K562 (cell line): ENCODE data around the gene HMCN2. TPM values are rescaled to one million over a fixed set of nuclear protein-coding genes. Genes with fewer than 3 reads are reported as not detected.
A peak's percentile ranks its signal among the peaks of the same experiment; 100 is the strongest.

Source experiments
- CEBPB ChIP-seq: fragments of 450-650 bp; IDR thresholded peaks from 2 replicates; pipeline ENCODE4 v1.6.1; 2016; ENCODE audit warnings: missing genetic modification characterization, missing compliant biosample characterization
- CEBPG ChIP-seq, 3 experiments: fragments of 200-800 bp in 1 of 3; sonication (Bioruptor generic) in 1 of 3; sonication (generic) in 1 of 3; formaldehyde crosslinking in 1 of 3; IDR thresholded peaks in 2 of 3; conservative IDR thresholded peaks in 1 of 3; 2 replicates each; pipeline versions ENCODE4 v1.6.1 to v1.8.0; 2016 to 2022; ENCODE audit warnings: missing compliant biosample characterization in 2 of 3, missing genetic modification characterization in 2 of 3, mild to moderate bottlenecking in 1 of 3, missing genetic modification reagents in 1 of 3
- CXXC5 ChIP-seq: fragments of 250-450 bp; sonication (Bioruptor Pico); IDR thresholded peaks from 2 replicates; pipeline ENCODE4 v1.8.0; 2022; ENCODE audit warnings: inconsistent platforms, mild to moderate bottlenecking, moderate library complexity
- HDGF ChIP-seq: fragments of 450-650 bp; IDR thresholded peaks from 2 replicates; pipeline ENCODE4 v1.6.1; 2016
- JUND ChIP-seq, 2 experiments: IDR thresholded peaks; 2 replicates in 1 of 2; 3 replicates in 1 of 2; pipeline ENCODE4 v1.6.1; 2011; ENCODE audit warnings: borderline replicate concordance in 2 of 2, low read depth in 2 of 2, low read length in 2 of 2, improper control_type of control experiment in 1 of 2, missing biosample characterization in 1 of 2, missing genetic modification characterization in 1 of 2, missing genetic modification reagents in 1 of 2
- MLX ChIP-seq, 2 experiments: fragments of 450-650 bp in 1 of 2; sonication (generic) in 1 of 2; formaldehyde crosslinking; conservative IDR thresholded peaks; 2 replicates each; pipeline versions ENCODE4 v1.4.0 to v1.8.1; 2020 to 2022; ENCODE audit warnings: mild to moderate bottlenecking in 1 of 2, missing genetic modification reagents in 1 of 2
- NR4A1 ChIP-seq, 2 experiments: fragments of 250-450 bp in 1 of 2; fragments of 450-650 bp in 1 of 2; sonication (Bioruptor Pico) in 1 of 2; IDR thresholded peaks; 2 replicates each; pipeline versions ENCODE4 v1.4.0 to v1.6.1; 2016 to 2020; ENCODE audit warnings: mild to moderate bottlenecking in 2 of 2, missing compliant biosample characterization in 1 of 2, missing genetic modification characterization in 1 of 2, moderate library complexity in 1 of 2
- NRF1 ChIP-seq, 2 experiments: fragments of 450-650 bp; IDR thresholded peaks in 1 of 2; conservative IDR thresholded peaks in 1 of 2; 2 replicates each; pipeline ENCODE4 v1.6.1; 2014; ENCODE audit warnings: mild to moderate bottlenecking in 2 of 2
- POLR2G ChIP-seq: fragments of 200-400 bp; formaldehyde crosslinking; IDR thresholded peaks from 2 replicates; pipeline ENCODE4 v1.6.1; 2017; ENCODE audit warnings: low read depth, mild to moderate bottlenecking, antibody characterized with exemption, low read length, moderate library complexity
- PRMT5 ChIP-seq: sonication (generic); formaldehyde crosslinking; IDR thresholded peaks from 2 replicates; pipeline ENCODE4 v1.5.0; 2020; ENCODE audit warnings: missing genetic modification reagents
- UBTF ChIP-seq, 2 experiments: IDR thresholded peaks; 2 replicates each; pipeline ENCODE4 v1.6.1; 2012; ENCODE audit warnings: improper control_type of control experiment in 2 of 2, low read depth in 2 of 2, low read length in 2 of 2, borderline replicate concordance in 1 of 2
- ZBTB12 ChIP-seq: fragments of 250-450 bp; sonication (Bioruptor Pico); IDR thresholded peaks from 2 replicates; pipeline ENCODE4 v1.4.0; 2020
- ZNF24 ChIP-seq: fragments of 450-650 bp; IDR thresholded peaks from 2 replicates; pipeline ENCODE4 v1.6.1; 2016
- polyA plus RNA-seq, 8 experiments: library from polyadenylated mRNA; depleted of rRNA in 4 of 8; stranded (reverse) in 5 of 8; unstranded in 3 of 8; fragments of >200 nt; fragmentation: Nextera tagmentation in 2 of 8; fragmentation: Illumina TruSeq in 1 of 8; extraction: Ambion mirVana in 2 of 8; extraction: Trizol in 1 of 8; gene quantifications; 2 replicates each; pipeline versions ENCODE4 v1.2.1 to v1.2.3, GENCODE V29; 2011 to 2014; ENCODE audit warnings: inconsistent platforms in 1 of 8, missing spikeins in 1 of 8
- total RNA-seq, 7 experiments: library from RNA; depleted of rRNA in 6 of 7; stranded (reverse); fragments of >200 nt in 6 of 7; fragmentation: Illumina TruSeq in 2 of 7; extraction: Trizol in 2 of 7; gene quantifications; 2 replicates each; pipeline versions ENCODE4 v1.2.1 to v1.2.3, GENCODE V29; 2011 to 2021; ENCODE audit warnings: low replicate concordance in 1 of 7

HMCN2 gene
- total and polyA plus RNA-seq, 9 of the 15 experiments (the other 6 are each of a cell fraction or from before 2014, with no cell fraction given), result 0.01 TPM; not detected in 8

- TF ChIP-seq MLX (CRISPR knock-in tag; conservative IDR thresholded peaks at IDR 0.05), result no peak
- TF ChIP-seq PRMT5 (CRISPR knock-in tag), result no peak
- TF ChIP-seq UBTF (IDR thresholded peaks at IDR 0.05; ENCODE audit: borderline replicate concordance in 1 of 2, low read depth in 2 of 2, low read length in 2 of 2), result peak; percentile 85 to 88; a peak in 2 of 4 replicates
- peak; percentile 50; the same call in 1 of the 2 replicates for TF ChIP-seq POLR2G
- TF ChIP-seq JUND (IDR thresholded peaks at IDR 0.05; ENCODE audit: borderline replicate concordance, low read depth, low read length), result peak; percentile 9; the same call in 1 of the 2 replicates
- TF ChIP-seq JUND (tag; IDR thresholded peaks at IDR 0.05; ENCODE audit: borderline replicate concordance, low read depth, low read length), result no peak; the same call in 2 of the 3 replicates
- TF ChIP-seq HDGF, result no peak
- peak; percentile 37 to 44; a peak in 3 of 4 replicates for TF ChIP-seq NRF1 (conservative IDR thresholded peaks at IDR 0.05 in 1 of 2, IDR thresholded peaks at IDR 0.05 in 1 of 2)
- peak; percentile 73 for TF ChIP-seq CEBPB (tag)
- no peak for TF ChIP-seq NR4A1 (CRISPR knock-in tag; IDR thresholded peaks at IDR 0.05)
- 0 out of 2 replicates have a peak, but pooled peaks have one; percentile 32 for TF ChIP-seq NR4A1 (tag; IDR thresholded peaks at IDR 0.05)
- no peak for TF ChIP-seq ZBTB12
- 0 out of 2 replicates have a peak, but pooled peaks have one; percentile 13 for TF ChIP-seq CXXC5 (CRISPR knock-in tag)
- peak; percentile 58 for TF ChIP-seq CEBPG (CRISPR knock-in tag; IDR thresholded peaks at IDR 0.05)
- TF ChIP-seq CEBPG (tag; conservative IDR thresholded peaks at IDR 0.05 in 1 of 2, IDR thresholded peaks at IDR 0.05 in 1 of 2), result peak; percentile 62 to 68; a peak in 3 of 4 replicates
- TF ChIP-seq ZNF24, result 0 out of 2 replicates have a peak, but pooled peaks have one; percentile 10
Measured at GRCh38 chr9:130446101-130446861, 180.7 kb downstream of the HMCN2 start (continued).
